Ishikawa (cell line): ENCODE results near the gene NDUFV1.

Experiments
- CREB1 ChIP-seq: IDR thresholded peaks from 2 replicates; pipeline ENCODE4 v1.6.1; 2012; ENCODE audit warnings: low read depth
- EGR1 ChIP-seq: IDR thresholded peaks from 2 replicates; pipeline ENCODE4 v1.6.1; 2012
- EP300 ChIP-seq: IDR thresholded peaks from 2 replicates; pipeline ENCODE4 v1.6.1; 2012; ENCODE audit warnings: borderline replicate concordance
- TAF1 ChIP-seq: IDR thresholded peaks from 2 replicates; pipeline ENCODE4 v1.6.1; 2012; ENCODE audit warnings: low read depth, mild to moderate bottlenecking
- TEAD4 ChIP-seq: IDR thresholded peaks from 2 replicates; pipeline ENCODE4 v1.6.1; 2012
- YY1 ChIP-seq: IDR thresholded peaks from 2 replicates; pipeline ENCODE4 v1.6.1; 2012; ENCODE audit warnings: low read depth
- TF ChIP-seq, protein P1 (sequence below): IDR thresholded peaks from 2 replicates; pipeline ENCODE4 v1.6.1; 2012; ENCODE audit warnings: low read depth, mild to moderate bottlenecking
- TF ChIP-seq, protein P2 (sequence below): IDR thresholded peaks from 2 replicates; pipeline ENCODE4 v1.6.1; 2012

DNA sequence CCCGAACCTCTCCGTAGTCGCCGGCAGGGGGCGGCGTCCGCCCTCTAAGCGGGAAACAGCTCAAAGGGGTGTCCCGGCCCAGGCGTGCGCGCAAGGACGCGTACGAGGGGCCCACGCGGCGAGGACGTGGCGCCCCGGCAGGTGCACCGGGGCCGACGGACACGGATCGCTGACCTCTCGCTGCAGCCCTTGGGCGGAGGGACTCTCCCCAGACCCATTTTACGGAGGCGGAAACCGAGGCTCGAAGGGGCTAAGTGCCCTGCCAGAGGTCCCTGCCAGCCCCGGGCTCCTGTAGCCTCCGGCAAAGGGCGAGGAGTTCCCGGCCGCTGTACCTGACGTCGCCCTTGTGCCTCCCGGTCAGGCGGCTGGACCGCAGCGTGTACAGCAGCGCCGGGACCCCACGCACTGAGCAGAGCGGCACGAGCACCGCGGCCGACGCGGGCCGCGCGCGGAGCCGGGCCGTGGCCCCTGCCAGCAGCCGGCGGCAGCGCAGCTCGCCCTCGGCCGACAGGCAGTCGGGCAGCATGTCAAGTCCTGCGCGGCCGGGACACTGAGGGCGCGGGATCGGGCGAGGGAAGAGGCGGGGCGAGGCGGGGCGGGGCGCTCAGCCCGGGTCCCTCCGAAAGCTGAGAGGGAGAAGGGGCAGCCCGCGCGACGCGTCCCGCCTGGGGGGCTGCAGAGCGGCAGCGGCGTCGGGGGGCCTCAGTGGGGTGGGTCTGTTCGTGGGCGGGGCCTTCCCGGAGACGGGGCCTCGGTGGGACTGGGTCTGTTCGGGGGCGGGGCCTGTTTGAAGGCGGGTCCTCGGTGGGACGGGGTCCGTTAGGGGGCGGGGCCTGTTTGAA lies 22.9 kb downstream of the NDUFV1 start, which contains the start of gene NUDT8:
- TF ChIP-seq EGR1: no peak
- TF ChIP-seq TEAD4: no peak
- TF ChIP-seq, protein P1, sequence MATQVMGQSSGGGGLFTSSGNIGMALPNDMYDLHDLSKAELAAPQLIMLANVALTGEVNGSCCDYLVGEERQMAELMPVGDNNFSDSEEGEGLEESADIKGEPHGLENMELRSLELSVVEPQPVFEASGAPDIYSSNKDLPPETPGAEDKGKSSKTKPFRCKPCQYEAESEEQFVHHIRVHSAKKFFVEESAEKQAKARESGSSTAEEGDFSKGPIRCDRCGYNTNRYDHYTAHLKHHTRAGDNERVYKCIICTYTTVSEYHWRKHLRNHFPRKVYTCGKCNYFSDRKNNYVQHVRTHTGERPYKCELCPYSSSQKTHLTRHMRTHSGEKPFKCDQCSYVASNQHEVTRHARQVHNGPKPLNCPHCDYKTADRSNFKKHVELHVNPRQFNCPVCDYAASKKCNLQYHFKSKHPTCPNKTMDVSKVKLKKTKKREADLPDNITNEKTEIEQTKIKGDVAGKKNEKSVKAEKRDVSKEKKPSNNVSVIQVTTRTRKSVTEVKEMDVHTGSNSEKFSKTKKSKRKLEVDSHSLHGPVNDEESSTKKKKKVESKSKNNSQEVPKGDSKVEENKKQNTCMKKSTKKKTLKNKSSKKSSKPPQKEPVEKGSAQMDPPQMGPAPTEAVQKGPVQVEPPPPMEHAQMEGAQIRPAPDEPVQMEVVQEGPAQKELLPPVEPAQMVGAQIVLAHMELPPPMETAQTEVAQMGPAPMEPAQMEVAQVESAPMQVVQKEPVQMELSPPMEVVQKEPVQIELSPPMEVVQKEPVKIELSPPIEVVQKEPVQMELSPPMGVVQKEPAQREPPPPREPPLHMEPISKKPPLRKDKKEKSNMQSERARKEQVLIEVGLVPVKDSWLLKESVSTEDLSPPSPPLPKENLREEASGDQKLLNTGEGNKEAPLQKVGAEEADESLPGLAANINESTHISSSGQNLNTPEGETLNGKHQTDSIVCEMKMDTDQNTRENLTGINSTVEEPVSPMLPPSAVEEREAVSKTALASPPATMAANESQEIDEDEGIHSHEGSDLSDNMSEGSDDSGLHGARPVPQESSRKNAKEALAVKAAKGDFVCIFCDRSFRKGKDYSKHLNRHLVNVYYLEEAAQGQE: no peak
- no peak for TF ChIP-seq CREB1
- TF ChIP-seq TAF1: no peak; the same call in 1 of the 2 replicates
- TF ChIP-seq EP300: no peak
- TF ChIP-seq YY1: 0 out of 2 replicates have a peak, but pooled peaks have one; percentile 18
- TF ChIP-seq, protein P2, sequence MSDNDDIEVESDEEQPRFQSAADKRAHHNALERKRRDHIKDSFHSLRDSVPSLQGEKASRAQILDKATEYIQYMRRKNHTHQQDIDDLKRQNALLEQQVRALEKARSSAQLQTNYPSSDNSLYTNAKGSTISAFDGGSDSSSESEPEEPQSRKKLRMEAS: peak; percentile 91
